ENCODE data around the gene GALNT2.

GRCh38 chr1:230120289-230120920, 53.4 kb downstream of the GALNT2 start:
- TF ChIP-seq, protein P1, sequence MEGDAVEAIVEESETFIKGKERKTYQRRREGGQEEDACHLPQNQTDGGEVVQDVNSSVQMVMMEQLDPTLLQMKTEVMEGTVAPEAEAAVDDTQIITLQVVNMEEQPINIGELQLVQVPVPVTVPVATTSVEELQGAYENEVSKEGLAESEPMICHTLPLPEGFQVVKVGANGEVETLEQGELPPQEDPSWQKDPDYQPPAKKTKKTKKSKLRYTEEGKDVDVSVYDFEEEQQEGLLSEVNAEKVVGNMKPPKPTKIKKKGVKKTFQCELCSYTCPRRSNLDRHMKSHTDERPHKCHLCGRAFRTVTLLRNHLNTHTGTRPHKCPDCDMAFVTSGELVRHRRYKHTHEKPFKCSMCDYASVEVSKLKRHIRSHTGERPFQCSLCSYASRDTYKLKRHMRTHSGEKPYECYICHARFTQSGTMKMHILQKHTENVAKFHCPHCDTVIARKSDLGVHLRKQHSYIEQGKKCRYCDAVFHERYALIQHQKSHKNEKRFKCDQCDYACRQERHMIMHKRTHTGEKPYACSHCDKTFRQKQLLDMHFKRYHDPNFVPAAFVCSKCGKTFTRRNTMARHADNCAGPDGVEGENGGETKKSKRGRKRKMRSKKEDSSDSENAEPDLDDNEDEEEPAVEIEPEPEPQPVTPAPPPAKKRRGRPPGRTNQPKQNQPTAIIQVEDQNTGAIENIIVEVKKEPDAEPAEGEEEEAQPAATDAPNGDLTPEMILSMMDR (IDR thresholded peaks at IDR 0.05), result no peak
- TF ChIP-seq CHD2 (IDR thresholded peaks at IDR 0.05; ENCODE audit: low read length, partially characterized antibody), result no peak
- TF ChIP-seq EP300 (IDR thresholded peaks at IDR 0.05), result no peak
- no peak for TF ChIP-seq SMC3 (IDR thresholded peaks at IDR 0.05)
- TF ChIP-seq MAFK (IDR thresholded peaks at IDR 0.05; ENCODE audit: partially characterized antibody), result no peak
- TF ChIP-seq REST (IDR thresholded peaks at IDR 0.05), result no peak
- TF ChIP-seq, protein P2, sequence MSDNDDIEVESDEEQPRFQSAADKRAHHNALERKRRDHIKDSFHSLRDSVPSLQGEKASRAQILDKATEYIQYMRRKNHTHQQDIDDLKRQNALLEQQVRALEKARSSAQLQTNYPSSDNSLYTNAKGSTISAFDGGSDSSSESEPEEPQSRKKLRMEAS (IDR thresholded peaks at IDR 0.05), result no peak
- TF ChIP-seq POLR2A (IDR thresholded peaks at IDR 0.05; ENCODE audit: low read length), result no peak
- no peak for TF ChIP-seq GATA3 (IDR thresholded peaks at IDR 0.05; ENCODE audit: borderline replicate concordance)
- TF ChIP-seq CBX8 (IDR thresholded peaks at IDR 0.05), result no peak
- no peak for TF ChIP-seq BCL3 (IDR thresholded peaks at IDR 0.05)
- no peak for TF ChIP-seq NFE2L2 (conservative IDR thresholded peaks at IDR 0.05; ENCODE audit: low read length)

Data from A549 (cell line).